GM12878 (cell line): ENCODE data around the gene CEP89. TPM values are rescaled to one million over a fixed set of nuclear protein-coding genes. Genes with fewer than 3 reads are reported as not detected.

Source experiments
- ATAC-seq: fragments of 200-7000 bp; cut with Tn5 transposase; 3 replicates; pipeline ENCODE4 v1.9.1; 2020; ENCODE audit warnings: mild to moderate bottlenecking, moderate library complexity
- BruUV-seq: library from RNA; stranded (reverse); fragments of 400-500 nt; replicated peaks from 2 replicates; lab custom pipeline; 2021; lab: Mats Ljungman, UMichigan
- CTCF ChIA-PET: fragments of 300-600 bp; sonication (Branson Sonifier 250); formaldehyde crosslinking; extraction: SDS; loops from one replicate; lab custom pipeline; 2021; ENCODE audit warnings: inconsistent platforms; lab: Yijun Ruan, JAX
- POLR2A ChIA-PET: fragments of 350-600 bp; formaldehyde crosslinking; extraction: SDS; loops from one replicate; lab custom pipeline; 2021; ENCODE audit warnings: inconsistent platforms; lab: Charles Lee
- RAD21 ChIA-PET: fragments of 300-600 bp; sonication (Branson Sonifier 250); formaldehyde crosslinking; loops from one replicate; lab custom pipeline; 2023; ENCODE audit warnings: antibody characterized with exemption; ENCODE audit not compliant: unreplicated experiment; lab: Charles Lee
- SMC1A ChIA-PET: fragments of 300-600 bp; sonication (Branson Sonifier 250); formaldehyde crosslinking; loops from one replicate; lab custom pipeline; 2023; ENCODE audit not compliant: unreplicated experiment, uncharacterized antibody; lab: Charles Lee
- DNase-seq: peaks from one replicate; pipeline ENCODE4 v3.0.0-alpha.2; 2011; ENCODE audit warnings: low read depth, low spot score
- FAIRE-seq: peaks from 3 replicates; lab custom pipeline; 2011; peaks lifted over from hg19 to GRCh38; lab: Jason Lieb, UNC
- H2AFZ ChIP-seq: 2 replicates; pipeline ENCODE4 v1.6.0; 2011; ENCODE audit warnings: low read depth, low read length, control low read depth; ENCODE audit not compliant: control insufficient read depth
- H3K27ac ChIP-seq: 2 replicates; pipeline ENCODE4 v1.5.1; 2011; ENCODE audit warnings: control low read depth; ENCODE audit not compliant: control insufficient read depth, insufficient read depth
- H3K27me3 ChIP-seq, 2 experiments: replicated peaks in 1 of 2; 2 replicates each; pipeline versions ENCODE4 v1.6.0 to v1.6.1; 2011; ENCODE audit warnings: low read length in 1 of 2; ENCODE audit not compliant: control insufficient read depth in 2 of 2, insufficient read depth in 2 of 2
- H3K36me3 ChIP-seq, 2 experiments: 2 replicates each; pipeline ENCODE4 v1.5.1; 2011; ENCODE audit warnings: low read length in 1 of 2; ENCODE audit not compliant: control insufficient read depth in 2 of 2, insufficient read depth in 2 of 2
- H3K4me1 ChIP-seq: 2 replicates; pipeline ENCODE4 v1.6.1; 2011; ENCODE audit warnings: mild to moderate bottlenecking, low read length, moderate library complexity, mixed read lengths; ENCODE audit not compliant: control insufficient read depth, insufficient read depth
- H3K4me2 ChIP-seq: 2 replicates; pipeline ENCODE4 v1.6.0; 2011; ENCODE audit warnings: control low read depth; ENCODE audit not compliant: control insufficient read depth, insufficient read depth
- H3K4me3 ChIP-seq: fragments of 200-600 bp; sonication (generic); 2 replicates; pipeline ENCODE4 v1.5.1; 2016
- H3K79me2 ChIP-seq: 2 replicates; pipeline ENCODE4 v1.6.0; 2011; ENCODE audit warnings: low read length; ENCODE audit not compliant: control insufficient read depth, insufficient read depth
- H3K9ac ChIP-seq: 2 replicates; pipeline ENCODE4 v1.8.0; 2011; ENCODE audit warnings: low read length, control low read depth, mixed read lengths; ENCODE audit not compliant: control insufficient read depth, insufficient read depth
- H3K9me3 ChIP-seq: replicated peaks from 3 replicates; pipeline ENCODE4 v1.5.1; 2011; ENCODE audit warnings: mild to moderate bottlenecking, low read length; ENCODE audit not compliant: control insufficient read depth, insufficient read depth
- H4K20me1 ChIP-seq: 2 replicates; pipeline ENCODE4 v1.6.0; 2011; ENCODE audit not compliant: control insufficient read depth, insufficient read depth
- CBX5 ChIP-seq: sonication (generic); IDR thresholded peaks from 2 replicates; pipeline ENCODE4 v1.6.1; 2016; ENCODE audit warnings: low read depth, moderate library complexity, mild to moderate bottlenecking, inconsistent platforms
- CEBPZ ChIP-seq: fragments of 150-350 bp; IDR thresholded peaks from 2 replicates; pipeline ENCODE4 v1.6.1; 2016; ENCODE audit warnings: low read depth, low read length
- DPF2 ChIP-seq: fragments of 450-650 bp; IDR thresholded peaks from 2 replicates; pipeline ENCODE4 v1.6.1; 2017; ENCODE audit warnings: mild to moderate bottlenecking
- GABPA ChIP-seq: IDR thresholded peaks from 2 replicates; pipeline ENCODE4 v1.6.1; 2014; ENCODE audit warnings: antibody characterized with exemption, low read depth, mild to moderate bottlenecking, inconsistent platforms
- KAT2A ChIP-seq: conservative IDR thresholded peaks from 2 replicates; pipeline ENCODE4 v1.6.1; 2011; ENCODE audit warnings: low read depth, low read length; ENCODE audit not compliant: control insufficient read depth
- SP1 ChIP-seq: IDR thresholded peaks from one replicate; pipeline ENCODE4 v1.6.1; 2011; ENCODE audit warnings: low read depth, low read length
- WGBS: methylation state at CpG from one replicate; pipeline ENCODE4 v1.1.6; 2016; ENCODE audit warnings: low lambda C conversion rate; ENCODE audit not compliant: insufficient replicate concordance, insufficient coverage; ENCODE audit errors: missing lambda C conversion rate; 5-methylcytosine and 5-hydroxymethylcytosine counted together
- in situ Hi-C: fragments of 300-500 bp; cut with MboI; formaldehyde crosslinking; loops from 9 replicates; pipeline ENCODE4 v1.14.3; 2018; ENCODE audit warnings: mixed read lengths
- intact Hi-C: fragments of 100-400 bp; cut with micrococcal nuclease; formaldehyde crosslinking; loops from one replicate; pipeline ENCODE4 v1.14.2; 2022; ENCODE audit not compliant: unreplicated experiment
- polyA plus RNA-seq, 11 experiments: library from polyadenylated mRNA; depleted of rRNA in 4 of 11; unstranded in 6 of 11; stranded (reverse) in 5 of 11; fragments of >200 nt; fragmentation: Nextera tagmentation in 4 of 11; fragmentation: Illumina TruSeq in 1 of 11; extraction: Ambion mirVana in 4 of 11; extraction: Trizol in 1 of 11; gene quantifications; 1 replicate in 1 of 11; 2 replicates in 10 of 11; pipeline versions ENCODE4 v1.2.1 to v1.2.3, GENCODE V29; 2011 to 2016; ENCODE audit warnings: inconsistent platforms in 2 of 11, missing spikeins in 2 of 11, low read depth in 1 of 11
- total RNA-seq, 4 experiments: library from RNA; depleted of rRNA in 3 of 4; stranded (reverse); fragments of >200 nt in 3 of 4; fragmentation: Illumina TruSeq in 1 of 4; extraction: Trizol in 1 of 4; gene quantifications; 2 replicates each; pipeline versions ENCODE4 v1.2.1 to v1.2.3, GENCODE V29; 2013 to 2021

The CEP89 gene
- total and polyA plus RNA-seq, 10 of the 15 experiments (the other 5 are each of a cell fraction or from before 2014, with no cell fraction given): 6.0 to 19.3 (median 10.2) TPM

- H3K27ac ChIP-seq: no peak overlapping the region
- H3K9me3 ChIP-seq: no peaks in the 10 kb centered on the region
- RAD21 ChIA-PET: no interaction called here
- no peak overlapping the region for H3K9ac ChIP-seq
- H3K79me2 ChIP-seq: no peaks in the 10 kb centered on the region
- in situ Hi-C loops: no loop called here
- no peaks in the 10 kb centered on the region for H4K20me1 ChIP-seq
- intact Hi-C loops: no loop called here
- no peaks in the 10 kb centered on the region for H3K36me3 ChIP-seq
- H2AFZ ChIP-seq: no peak overlapping the region
- TF ChIP-seq DPF2 (no peak), GABPA (no peak), KAT2A (no peak), SP1 (no peak), CEBPZ (no peak), CBX5 (no peak)
- POLR2A ChIA-PET: no interaction called here
- SMC1A ChIA-PET: no interaction called here
- CTCF ChIA-PET: no interaction called here
- no peaks in the 10 kb centered on the region for H3K27me3 ChIP-seq
- H3K4me2 ChIP-seq: no peak overlapping the region
- WGBS: 85% methylated on average over 14 of the region's 14 CpGs
- no peaks in the 10 kb centered on the region for H3K4me1 ChIP-seq
- BruUV-seq: no TSS peak
- DNase-seq: no peak
- no peak for ATAC-seq
- no peak for FAIRE-seq
- H3K4me3 ChIP-seq: no peak overlapping the region
Measured at GRCh38 chr19:32877977-32878745, 93.6 kb downstream of the CEP89 start.
